DOHH2 (cell line): ENCODE data around the gene COL27A1.

Source experiments
- CTCF ChIP-seq: fragments of 200-600 bp; sonication (generic); IDR thresholded peaks from one replicate; pipeline ENCODE4 v1.5.1; 2014; ENCODE audit warnings: antibody characterized with exemption, mild to moderate bottlenecking, low read depth, low read length; ENCODE audit not compliant: poor library complexity, severe bottlenecking
- EZH2phosphoT487 ChIP-seq: fragments of 200-600 bp; sonication (generic); IDR thresholded peaks from 2 replicates; pipeline ENCODE4 v1.6.1; 2017; ENCODE audit warnings: borderline replicate concordance, mild to moderate bottlenecking, antibody characterized with exemption, low read length, moderate library complexity, mixed read lengths

GRCh38 chr9:114291886-114292590 lies 136.7 kb downstream of the COL27A1 start:
- TF ChIP-seq CTCF (no peak), EZH2phosphoT487 (no peak)
